Measurements from ENCODE around the gene SRP54.

The SRP54 gene

GRCh38 chr14:34982421-34983147 is at the start of gene SRP54:
TSS of gene SRP54 (plus strand) at chr14:34982992. CDS start at chr14:34996710, 13,718 bp downstream.
- H3F3A ChIP-seq (ENCODE audit: insufficient read depth, low read length): no peaks in the 10 kb centered on the region
- H4K20me1 ChIP-seq (ENCODE audit: insufficient read depth, low read length): no peaks in the 10 kb centered on the region
- no peaks in the 10 kb centered on the region for H3K27me3 ChIP-seq (ENCODE audit: insufficient read depth, low read length)
- H3K4me1 ChIP-seq (ENCODE audit: insufficient read depth, low read length, severe bottlenecking): peaks cover 37% of the 10 kb centered on the region
- peak within 1 kb of the TSS; percentile 78 for H3K4me3 ChIP-seq (ENCODE audit: low read depth, low read length, poor library complexity, severe bottlenecking)
- peak within 1 kb of the TSS; percentile 90 for H3K27ac ChIP-seq (ENCODE audit: low read depth, low read length, poor library complexity, severe bottlenecking)
- no peaks in the 10 kb centered on the region; the same call in 1 of the 2 replicates for H3K36me3 ChIP-seq (ENCODE audit: insufficient read depth, low read length)
- no peaks in the 10 kb centered on the region for H3K9me3 ChIP-seq (ENCODE audit: low read length)
- H3K4me2 ChIP-seq (ENCODE audit: low read length): peak within 1 kb of the TSS; percentile 71
- H3K9me2 ChIP-seq (ENCODE audit: low read depth, low read length): no peaks in the 10 kb centered on the region
- H3K79me2 ChIP-seq (ENCODE audit: insufficient read depth, low read length): peaks cover 57% of the 10 kb centered on the region
- H3K9ac ChIP-seq (ENCODE audit: low read length): peak within 1 kb of the TSS; percentile 89
- no peak within 1 kb of the TSS for H2AFZ ChIP-seq (ENCODE audit: low read length)
- TF ChIP-seq CTCF (IDR thresholded peaks at IDR 0.05; ENCODE audit: low read length) (no peak), EZH2 (IDR thresholded peaks at IDR 0.05; ENCODE audit: borderline replicate concordance, low read length) (no peak)

GRCh38 chr14:34933301-34933700 is 49.5 kb upstream of the SRP54 start:
- no peaks in the 10 kb centered on the region for H3K27me3 ChIP-seq (ENCODE audit: insufficient read depth, low read length)
- H4K20me1 ChIP-seq (ENCODE audit: insufficient read depth, low read length): no peaks in the 10 kb centered on the region
- H3K27ac ChIP-seq (ENCODE audit: low read depth, low read length, poor library complexity, severe bottlenecking): no peak overlapping the region
- no peaks in the 10 kb centered on the region for H3K9me2 ChIP-seq (ENCODE audit: low read depth, low read length)
- no peak overlapping the region for H2AFZ ChIP-seq (ENCODE audit: low read length)
- H3K9ac ChIP-seq (ENCODE audit: low read length): no peak overlapping the region
- H3K4me3 ChIP-seq (ENCODE audit: low read depth, low read length, poor library complexity, severe bottlenecking): no peak overlapping the region
- TF ChIP-seq EZH2 (IDR thresholded peaks at IDR 0.05; ENCODE audit: borderline replicate concordance, low read length) (no peak), CTCF (IDR thresholded peaks at IDR 0.05; ENCODE audit: low read length) (no peak)
- H3K79me2 ChIP-seq (ENCODE audit: insufficient read depth, low read length): no peaks in the 10 kb centered on the region
- H3K9me3 ChIP-seq (ENCODE audit: low read length): no peaks in the 10 kb centered on the region
- H3K36me3 ChIP-seq (ENCODE audit: insufficient read depth, low read length): no peaks in the 10 kb centered on the region
- H3K4me2 ChIP-seq (ENCODE audit: low read length): no peak overlapping the region
- peaks cover 17% of the 10 kb centered on the region for H3K4me1 ChIP-seq (ENCODE audit: insufficient read depth, low read length, severe bottlenecking)
- H3F3A ChIP-seq (ENCODE audit: insufficient read depth, low read length): no peaks in the 10 kb centered on the region

GRCh38 chr14:34935488-34935887 is 47.3 kb upstream of the SRP54 start:
- H3K4me3 ChIP-seq (ENCODE audit: low read depth, low read length, poor library complexity, severe bottlenecking): no peak overlapping the region
- H3K9me3 ChIP-seq (ENCODE audit: low read length): no peaks in the 10 kb centered on the region
- TF ChIP-seq EZH2 (IDR thresholded peaks at IDR 0.05; ENCODE audit: borderline replicate concordance, low read length): no peak
- TF ChIP-seq CTCF (IDR thresholded peaks at IDR 0.05; ENCODE audit: low read length): no peak
- no peak overlapping the region for H3K9ac ChIP-seq (ENCODE audit: low read length)
- H3K9me2 ChIP-seq (ENCODE audit: low read depth, low read length): no peaks in the 10 kb centered on the region
- H2AFZ ChIP-seq (ENCODE audit: low read length): no peak overlapping the region
- no peak overlapping the region for H3K4me2 ChIP-seq (ENCODE audit: low read length)
- H3K27me3 ChIP-seq (ENCODE audit: insufficient read depth, low read length): no peaks in the 10 kb centered on the region
- H3K79me2 ChIP-seq (ENCODE audit: insufficient read depth, low read length): no peaks in the 10 kb centered on the region
- no peaks in the 10 kb centered on the region for H4K20me1 ChIP-seq (ENCODE audit: insufficient read depth, low read length)
- no peaks in the 10 kb centered on the region for H3F3A ChIP-seq (ENCODE audit: insufficient read depth, low read length)
- no peaks in the 10 kb centered on the region for H3K36me3 ChIP-seq (ENCODE audit: insufficient read depth, low read length)
- no peak overlapping the region for H3K27ac ChIP-seq (ENCODE audit: low read depth, low read length, poor library complexity, severe bottlenecking)
- H3K4me1 ChIP-seq (ENCODE audit: insufficient read depth, low read length, severe bottlenecking): peaks cover 15% of the 10 kb centered on the region
